Measurements from ENCODE around the gene TCF3.

DNA sequence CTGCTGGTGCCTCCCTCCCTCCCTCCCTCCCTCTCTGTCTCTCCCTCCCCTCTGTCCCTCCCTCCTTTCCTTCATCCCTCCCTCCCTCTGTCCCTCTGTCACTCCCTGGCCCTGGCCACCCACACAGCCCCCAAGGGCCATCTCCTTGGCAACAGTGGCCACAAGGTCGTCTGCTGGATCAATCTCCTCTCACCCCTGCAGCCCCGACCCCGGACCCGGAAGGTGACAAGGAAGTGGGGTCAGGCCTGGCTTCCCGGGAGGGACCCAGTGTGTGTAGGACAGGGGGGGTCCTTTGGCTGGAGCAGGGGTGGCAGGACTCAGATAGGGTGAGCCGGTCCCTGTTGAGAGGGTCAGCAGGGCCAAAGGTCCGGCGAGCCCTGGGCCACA is 21.9 kb upstream of the TCF3 start:
- TF ChIP-seq EZH2 (IDR thresholded peaks at IDR 0.05; ENCODE audit: insufficient read depth, poor library complexity, severe bottlenecking) (no peak), EZH2phosphoT487 (IDR thresholded peaks at IDR 0.05; ENCODE audit: insufficient read depth, low read depth) (no peak)
